ENCODE measurements around the gene IFT22.

- TF ChIP-seq CTCF (IDR thresholded peaks at IDR 0.05; ENCODE audit: insufficient read depth, low read length, poor library complexity, severe bottlenecking) (no peak), EZH2phosphoT487 (conservative IDR thresholded peaks at IDR 0.05; ENCODE audit: low read length) (no peak)
Observed at GRCh38 chr7:101303102-101303701, 18.4 kb downstream of the IFT22 start.
